Measurements from ENCODE around the gene PSMB5. TPM values are rescaled to one million over a fixed set of nuclear protein-coding genes. Genes with fewer than 3 reads are reported as not detected.

PSMB5 gene
- total and polyA plus RNA-seq, 2 of the 13 experiments (the other 11 are each of a cell fraction or from before 2014, with no cell fraction given): 705 to 871 TPM

DNA sequence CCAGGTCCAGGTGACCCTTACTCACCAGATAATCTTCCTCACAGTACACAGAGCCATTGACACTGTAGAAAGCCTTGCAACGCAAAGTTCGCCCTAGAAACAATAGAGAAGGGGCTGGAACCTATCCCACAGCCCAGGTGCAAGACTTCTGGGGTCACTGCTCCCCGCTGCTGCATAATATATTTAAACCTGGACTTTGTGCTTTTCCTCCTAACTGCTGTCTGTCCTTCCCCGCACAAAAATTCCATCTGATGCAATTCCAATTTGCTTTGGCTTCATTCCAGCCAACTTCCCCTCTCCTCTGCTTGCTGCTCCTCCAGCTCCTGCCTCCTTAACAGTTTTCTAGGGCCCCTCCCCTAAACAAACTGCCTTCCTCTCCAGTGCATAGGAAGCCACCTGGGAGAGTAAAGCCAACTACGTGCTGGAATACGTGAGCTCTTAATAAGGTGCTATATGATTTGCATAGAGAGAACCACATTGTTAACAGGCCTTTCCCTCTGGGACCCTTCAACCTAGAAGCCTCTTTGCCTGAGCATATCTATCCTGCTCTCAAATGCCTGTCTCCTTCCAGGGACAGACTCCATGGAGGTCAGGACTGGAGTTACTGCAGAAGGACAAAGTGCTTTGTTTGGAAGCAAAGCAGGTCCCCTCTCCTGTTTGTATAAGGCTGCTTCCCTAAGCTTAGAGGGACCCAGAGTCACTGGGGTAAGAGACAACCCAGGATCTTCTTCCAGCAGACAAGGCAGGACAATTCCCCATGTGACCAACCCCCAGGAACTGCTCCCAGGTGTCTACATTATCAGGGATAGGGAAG, 57.9 kb downstream of the PSMB5 start (continued):
- TF ChIP-seq, protein P1, sequence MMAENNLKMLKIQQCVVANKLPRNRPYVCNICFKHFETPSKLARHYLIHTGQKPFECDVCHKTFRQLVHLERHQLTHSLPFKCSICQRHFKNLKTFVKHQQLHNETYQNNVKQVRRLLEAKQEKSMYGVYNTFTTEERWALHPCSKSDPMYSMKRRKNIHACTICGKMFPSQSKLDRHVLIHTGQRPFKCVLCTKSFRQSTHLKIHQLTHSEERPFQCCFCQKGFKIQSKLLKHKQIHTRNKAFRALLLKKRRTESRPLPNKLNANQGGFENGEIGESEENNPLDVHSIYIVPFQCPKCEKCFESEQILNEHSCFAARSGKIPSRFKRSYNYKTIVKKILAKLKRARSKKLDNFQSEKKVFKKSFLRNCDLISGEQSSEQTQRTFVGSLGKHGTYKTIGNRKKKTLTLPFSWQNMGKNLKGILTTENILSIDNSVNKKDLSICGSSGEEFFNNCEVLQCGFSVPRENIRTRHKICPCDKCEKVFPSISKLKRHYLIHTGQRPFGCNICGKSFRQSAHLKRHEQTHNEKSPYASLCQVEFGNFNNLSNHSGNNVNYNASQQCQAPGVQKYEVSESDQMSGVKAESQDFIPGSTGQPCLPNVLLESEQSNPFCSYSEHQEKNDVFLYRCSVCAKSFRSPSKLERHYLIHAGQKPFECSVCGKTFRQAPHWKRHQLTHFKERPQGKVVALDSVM (CRISPR knock-in tag; IDR thresholded peaks at IDR 0.05): no peak
- TF ChIP-seq ATM (IDR thresholded peaks at IDR 0.05; ENCODE audit: borderline replicate concordance) (0 out of 2 replicates have a peak, but pooled peaks have one; percentile 28), PCBP2 (optimal IDR thresholded peaks at IDR 0.05; ENCODE audit: low read depth, low read length, poor library complexity, severe bottlenecking) (peak; percentile 16), SP2 (CRISPR knock-in tag; IDR thresholded peaks at IDR 0.05) (no peak), FLYWCH1 (CRISPR knock-in tag; IDR thresholded peaks at IDR 0.05) (no peak), ZNF234 (CRISPR knock-in tag; conservative IDR thresholded peaks at IDR 0.05) (no peak), ZNF724P (CRISPR knock-in tag; IDR thresholded peaks at IDR 0.05; ENCODE audit: borderline replicate concordance) (no peak; the same call in 1 of the 2 replicates), RBM39 (IDR thresholded peaks at IDR 0.05; ENCODE audit: low read depth, low read length, poor library complexity, severe bottlenecking) (no peak), SOX5 (CRISPR knock-in tag; IDR thresholded peaks at IDR 0.05; ENCODE audit: borderline replicate concordance) (peak; percentile 94), MIER2 (CRISPR knock-in tag; IDR thresholded peaks at IDR 0.05) (peak; percentile 74), MEIS1 (CRISPR knock-in tag; IDR thresholded peaks at IDR 0.05; ENCODE audit: borderline replicate concordance) (no peak; the same call in 1 of the 2 replicates), RCOR2 (CRISPR knock-in tag; IDR thresholded peaks at IDR 0.05) (peak; percentile 91), ZFP37 (CRISPR knock-in tag; IDR thresholded peaks at IDR 0.05; ENCODE audit: borderline replicate concordance) (no peak), FOXA3 (CRISPR knock-in tag; IDR thresholded peaks at IDR 0.05) (peak; percentile 99), RXRB (CRISPR knock-in tag; IDR thresholded peaks at IDR 0.05; ENCODE audit: borderline replicate concordance) (peak; percentile 98), PRMT3 (CRISPR knock-in tag; IDR thresholded peaks at IDR 0.05; ENCODE audit: borderline replicate concordance, low read depth) (no peak), TEAD3 (CRISPR knock-in tag; optimal IDR thresholded peaks at IDR 0.05; ENCODE audit: borderline replicate concordance) (peak; percentile 96), ZNF333 (CRISPR knock-in tag; IDR thresholded peaks at IDR 0.05; ENCODE audit: borderline replicate concordance) (no peak), TBX2 (CRISPR knock-in tag; IDR thresholded peaks at IDR 0.05; ENCODE audit: borderline replicate concordance) (peak; percentile 96), THAP11 (CRISPR knock-in tag; IDR thresholded peaks at IDR 0.05) (peak; percentile 88)
- TF ChIP-seq, protein P2, sequence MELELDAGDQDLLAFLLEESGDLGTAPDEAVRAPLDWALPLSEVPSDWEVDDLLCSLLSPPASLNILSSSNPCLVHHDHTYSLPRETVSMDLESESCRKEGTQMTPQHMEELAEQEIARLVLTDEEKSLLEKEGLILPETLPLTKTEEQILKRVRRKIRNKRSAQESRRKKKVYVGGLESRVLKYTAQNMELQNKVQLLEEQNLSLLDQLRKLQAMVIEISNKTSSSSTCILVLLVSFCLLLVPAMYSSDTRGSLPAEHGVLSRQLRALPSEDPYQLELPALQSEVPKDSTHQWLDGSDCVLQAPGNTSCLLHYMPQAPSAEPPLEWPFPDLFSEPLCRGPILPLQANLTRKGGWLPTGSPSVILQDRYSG (CRISPR knock-in tag; IDR thresholded peaks at IDR 0.05): no peak
- TF ChIP-seq, protein P3, sequence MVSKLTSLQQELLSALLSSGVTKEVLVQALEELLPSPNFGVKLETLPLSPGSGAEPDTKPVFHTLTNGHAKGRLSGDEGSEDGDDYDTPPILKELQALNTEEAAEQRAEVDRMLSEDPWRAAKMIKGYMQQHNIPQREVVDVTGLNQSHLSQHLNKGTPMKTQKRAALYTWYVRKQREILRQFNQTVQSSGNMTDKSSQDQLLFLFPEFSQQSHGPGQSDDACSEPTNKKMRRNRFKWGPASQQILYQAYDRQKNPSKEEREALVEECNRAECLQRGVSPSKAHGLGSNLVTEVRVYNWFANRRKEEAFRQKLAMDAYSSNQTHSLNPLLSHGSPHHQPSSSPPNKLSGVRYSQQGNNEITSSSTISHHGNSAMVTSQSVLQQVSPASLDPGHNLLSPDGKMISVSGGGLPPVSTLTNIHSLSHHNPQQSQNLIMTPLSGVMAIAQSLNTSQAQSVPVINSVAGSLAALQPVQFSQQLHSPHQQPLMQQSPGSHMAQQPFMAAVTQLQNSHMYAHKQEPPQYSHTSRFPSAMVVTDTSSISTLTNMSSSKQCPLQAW (CRISPR knock-in tag; IDR thresholded peaks at IDR 0.05): no peak
- TF ChIP-seq, protein P4, sequence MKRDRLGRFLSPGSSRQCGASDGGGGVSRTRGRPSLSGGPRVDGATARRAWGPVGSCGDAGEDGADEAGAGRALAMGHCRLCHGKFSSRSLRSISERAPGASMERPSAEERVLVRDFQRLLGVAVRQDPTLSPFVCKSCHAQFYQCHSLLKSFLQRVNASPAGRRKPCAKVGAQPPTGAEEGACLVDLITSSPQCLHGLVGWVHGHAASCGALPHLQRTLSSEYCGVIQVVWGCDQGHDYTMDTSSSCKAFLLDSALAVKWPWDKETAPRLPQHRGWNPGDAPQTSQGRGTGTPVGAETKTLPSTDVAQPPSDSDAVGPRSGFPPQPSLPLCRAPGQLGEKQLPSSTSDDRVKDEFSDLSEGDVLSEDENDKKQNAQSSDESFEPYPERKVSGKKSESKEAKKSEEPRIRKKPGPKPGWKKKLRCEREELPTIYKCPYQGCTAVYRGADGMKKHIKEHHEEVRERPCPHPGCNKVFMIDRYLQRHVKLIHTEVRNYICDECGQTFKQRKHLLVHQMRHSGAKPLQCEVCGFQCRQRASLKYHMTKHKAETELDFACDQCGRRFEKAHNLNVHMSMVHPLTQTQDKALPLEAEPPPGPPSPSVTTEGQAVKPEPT (CRISPR knock-in tag; IDR thresholded peaks at IDR 0.05; ENCODE audit: low read depth): peak; percentile 99
